Stimulated activated naive CD8-positive, alpha-beta T cell treated with anti-CD3 and anti-CD28 coated beads, Interleukin-15, amount 100 ng/mL, for 72 hours (primary cell): ENCODE results near the gene LHPP.

Source experiments
- ATAC-seq: fragments of 150-1000 bp; cut with Tn5 transposase; 2 replicates; pipeline ENCODE4 v1.10.0; 2021; ENCODE audit warnings: mild to moderate bottlenecking, moderate library complexity
- DNase-seq, 2 donors: peaks; one replicate each; pipeline ENCODE4 v3.0.0; 2021 to 2022
- H3K27ac Mint-ChIP-seq, 2 donors: one replicate each; pipeline ENCODE4 v1.8.0; 2022; ENCODE audit warnings: mild to moderate bottlenecking in 2 of 2, mixed read lengths in 2 of 2, moderate library complexity in 2 of 2
- H3K27me3 Mint-ChIP-seq: one replicate; pipeline ENCODE4 v1.8.0; 2022; ENCODE audit warnings: mixed read lengths
- H3K4me1 Mint-ChIP-seq: one replicate; pipeline ENCODE4 v1.8.0; 2022; ENCODE audit warnings: mild to moderate bottlenecking, mixed read lengths
- H3K4me3 Mint-ChIP-seq, 2 donors: one replicate each; pipeline ENCODE4 v1.8.0; 2022; ENCODE audit warnings: mild to moderate bottlenecking in 2 of 2, mixed read lengths in 2 of 2, moderate library complexity in 1 of 2
- H3K9me3 Mint-ChIP-seq, 2 donors: one replicate each; pipeline ENCODE4 v1.8.0; 2022; ENCODE audit warnings: mixed read lengths in 2 of 2

The LHPP gene

DNA sequence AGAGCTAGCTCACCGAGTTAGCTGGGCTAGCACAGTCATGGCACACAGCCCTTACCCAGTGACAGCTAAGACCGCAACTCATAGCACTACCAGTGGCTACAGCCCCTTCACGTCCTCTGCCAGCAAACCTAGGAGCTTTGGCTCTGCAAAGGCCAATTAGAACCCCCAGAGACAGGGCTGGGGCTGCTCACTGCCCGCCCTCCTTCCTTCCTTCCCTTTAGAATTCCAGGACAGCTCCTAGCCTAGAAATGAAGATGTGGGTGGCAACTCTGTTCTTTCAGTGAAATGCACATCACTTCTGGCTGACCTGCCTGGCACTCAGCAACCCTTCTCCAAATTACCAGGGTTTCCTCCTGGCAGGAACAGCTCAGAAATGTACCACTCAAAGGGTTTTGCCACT lies 182.6 kb downstream of the LHPP start:
- ATAC-seq (no peak), DNase-seq (no peak)
- H3K27ac Mint-ChIP-seq, result no peak overlapping the region
- H3K27me3 Mint-ChIP-seq, result no peaks in the 10 kb centered on the region
- peaks cover 84% of the 10 kb centered on the region for H3K4me1 Mint-ChIP-seq
- no peak overlapping the region for H3K4me3 Mint-ChIP-seq
- H3K9me3 Mint-ChIP-seq, result no peaks in the 10 kb centered on the region

- DNase-seq (no peak), ATAC-seq (no peak)
- H3K4me1 Mint-ChIP-seq, result peaks cover 86% of the 10 kb centered on the region
- H3K27me3 Mint-ChIP-seq, result no peaks in the 10 kb centered on the region
- no peaks in the 10 kb centered on the region for H3K9me3 Mint-ChIP-seq
- no peak overlapping the region for H3K4me3 Mint-ChIP-seq
- H3K27ac Mint-ChIP-seq, result no peak overlapping the region
Measured at GRCh38 chr10:124644771-124645415, 183.3 kb downstream of the LHPP start.

DNA sequence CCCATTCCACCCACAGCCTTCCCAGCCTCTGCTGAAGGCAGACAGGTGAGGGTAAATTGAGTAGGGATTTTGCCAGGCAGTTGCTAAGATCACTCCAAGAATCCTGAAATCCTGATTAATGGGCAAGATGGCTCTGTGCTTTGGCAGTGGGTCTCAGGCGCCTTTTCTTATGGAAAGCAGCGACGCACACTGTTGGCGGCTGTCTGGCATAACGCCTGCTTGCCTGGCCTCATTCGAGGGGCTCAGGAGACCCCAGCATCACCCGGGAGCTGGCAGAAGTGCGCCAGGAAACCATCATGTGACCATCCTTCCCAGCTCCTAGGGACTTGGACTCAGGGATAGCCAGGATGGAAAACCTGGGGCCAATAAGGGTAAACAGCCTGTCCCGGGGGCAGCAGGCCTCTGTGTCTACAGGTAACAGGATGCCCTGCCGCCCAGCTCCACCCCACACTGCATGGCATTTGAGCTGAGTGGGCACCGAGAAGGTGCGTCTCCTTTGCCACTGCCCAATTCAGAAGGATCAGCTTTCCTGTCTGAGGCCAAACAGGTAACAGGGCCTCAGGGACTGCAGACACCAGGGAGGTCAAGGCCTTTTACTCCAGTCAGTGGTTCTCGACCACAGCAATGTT lies 184.0 kb downstream of the LHPP start:
- DNase-seq (no peak), ATAC-seq (no peak)
- Mint-ChIP-seq H3K27me3 (no peaks in the 10 kb centered on the region), H3K27ac (no peak overlapping the region), H3K4me3 (no peak overlapping the region), H3K9me3 (no peaks in the 10 kb centered on the region), H3K4me1 (peaks cover 88% of the 10 kb centered on the region)

GRCh38 chr10:124646483-124647352 lies 185.1 kb downstream of the LHPP start:
- peaks cover 88% of the 10 kb centered on the region for H3K4me1 Mint-ChIP-seq
- ATAC-seq (no peak), DNase-seq (no peak)
- H3K27me3 Mint-ChIP-seq, result no peaks in the 10 kb centered on the region
- H3K4me3 Mint-ChIP-seq, result peak overlapping the region in 1 of 2 donors; percentile 70
- peak overlapping the region in 1 of 2 donors; percentile 76 for H3K27ac Mint-ChIP-seq
- H3K9me3 Mint-ChIP-seq, result no peaks in the 10 kb centered on the region

DNA sequence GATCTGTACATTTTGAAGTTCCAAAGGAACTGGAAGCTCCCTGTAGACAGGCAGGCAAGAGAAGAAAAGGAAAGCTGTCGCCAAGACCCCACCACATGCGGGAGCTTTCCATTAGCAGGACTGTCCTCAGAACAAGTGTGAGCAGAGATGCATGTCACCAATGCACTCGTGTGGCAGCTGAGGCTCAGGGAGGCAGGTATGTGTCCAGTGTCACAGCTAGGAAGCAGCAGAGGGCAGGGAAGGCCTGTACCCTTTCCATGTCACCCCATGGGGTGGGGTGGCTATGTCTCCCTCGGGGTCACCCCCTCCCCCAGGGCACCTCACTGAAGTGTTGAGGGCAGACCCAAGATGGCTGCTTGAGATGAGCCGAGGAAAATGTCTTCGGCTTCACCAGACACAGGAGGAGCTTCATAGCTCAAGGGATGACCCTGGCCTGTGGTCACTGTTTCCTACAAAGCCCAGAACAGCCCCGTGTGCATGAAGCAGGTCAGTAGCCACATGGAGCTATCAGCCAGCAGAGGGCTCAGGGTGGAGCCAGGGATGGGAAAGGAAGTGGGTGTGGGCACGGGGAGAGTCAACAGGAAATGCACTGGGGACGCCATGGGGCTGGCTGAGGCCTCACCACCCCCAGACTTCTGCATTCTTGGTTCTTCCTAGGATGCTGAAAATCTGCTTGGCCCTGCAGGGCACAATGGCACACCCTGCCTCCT lies 186.0 kb downstream of the LHPP start:
- ATAC-seq (peak; percentile 77), DNase-seq (peak; percentile 41 to 74)
- peak overlapping the region; percentile 41 to 70 for H3K4me3 Mint-ChIP-seq
- H3K9me3 Mint-ChIP-seq, result no peaks in the 10 kb centered on the region
- peaks cover 91% of the 10 kb centered on the region for H3K4me1 Mint-ChIP-seq
- H3K27me3 Mint-ChIP-seq, result no peaks in the 10 kb centered on the region
- H3K27ac Mint-ChIP-seq, result peak overlapping the region; percentile 25 to 76

GRCh38 chr10:124648131-124648475 lies 186.5 kb downstream of the LHPP start:
- no peaks in the 10 kb centered on the region for H3K9me3 Mint-ChIP-seq
- peak overlapping the region; percentile 25 to 59 for H3K27ac Mint-ChIP-seq
- peak; percentile 1 for ATAC-seq
- H3K4me3 Mint-ChIP-seq, result peak overlapping the region; percentile 43 to 70
- no peak for DNase-seq
- peaks cover 97% of the 10 kb centered on the region for H3K4me1 Mint-ChIP-seq
- H3K27me3 Mint-ChIP-seq, result no peaks in the 10 kb centered on the region

GRCh38 chr10:124648738-124649137 lies 187.1 kb downstream of the LHPP start:
- Mint-ChIP-seq H3K27ac (no peak overlapping the region), H3K4me1 (peaks cover 96% of the 10 kb centered on the region), H3K9me3 (no peaks in the 10 kb centered on the region), H3K27me3 (no peaks in the 10 kb centered on the region), H3K4me3 (peak overlapping the region; percentile 43 to 70)
- DNase-seq (peak; percentile 38 to 69), ATAC-seq (peak; percentile 60)

GRCh38 chr10:124649214-124649613 lies 187.6 kb downstream of the LHPP start:
- H3K27ac Mint-ChIP-seq, result no peak overlapping the region
- peaks cover 93% of the 10 kb centered on the region for H3K4me1 Mint-ChIP-seq
- peak overlapping the region in 1 of 2 donors; percentile 70 for H3K4me3 Mint-ChIP-seq
- H3K27me3 Mint-ChIP-seq, result no peaks in the 10 kb centered on the region
- DNase-seq, result no peak
- H3K9me3 Mint-ChIP-seq, result no peaks in the 10 kb centered on the region
- no peak for ATAC-seq

DNA sequence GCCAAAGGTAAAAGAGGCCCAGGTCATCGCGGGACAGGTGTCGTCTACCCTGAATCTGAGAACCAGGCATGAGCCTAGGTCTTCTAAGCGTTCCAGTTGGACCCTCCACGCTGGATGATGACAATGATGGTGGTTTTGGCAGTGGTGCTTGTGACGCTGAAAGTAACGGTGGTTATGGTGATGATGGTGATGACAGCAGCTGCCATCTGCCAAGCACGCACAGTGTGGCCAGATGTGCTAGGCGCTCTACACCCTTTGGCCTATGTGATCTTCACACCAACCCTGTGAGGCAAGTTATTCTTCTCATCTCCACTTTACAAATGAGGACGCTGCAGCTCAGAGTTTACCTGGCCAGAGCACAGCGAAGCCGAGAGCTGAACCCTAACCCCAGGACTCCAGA lies 188.6 kb downstream of the LHPP start:
- H3K9me3 Mint-ChIP-seq, result no peaks in the 10 kb centered on the region
- H3K27ac Mint-ChIP-seq, result peak overlapping the region in 1 of 2 donors; percentile 82
- ATAC-seq (no peak), DNase-seq (no peak)
- H3K4me3 Mint-ChIP-seq, result peak overlapping the region; percentile 63 to 65
- peaks cover 93% of the 10 kb centered on the region for H3K4me1 Mint-ChIP-seq
- H3K27me3 Mint-ChIP-seq, result no peaks in the 10 kb centered on the region

DNA sequence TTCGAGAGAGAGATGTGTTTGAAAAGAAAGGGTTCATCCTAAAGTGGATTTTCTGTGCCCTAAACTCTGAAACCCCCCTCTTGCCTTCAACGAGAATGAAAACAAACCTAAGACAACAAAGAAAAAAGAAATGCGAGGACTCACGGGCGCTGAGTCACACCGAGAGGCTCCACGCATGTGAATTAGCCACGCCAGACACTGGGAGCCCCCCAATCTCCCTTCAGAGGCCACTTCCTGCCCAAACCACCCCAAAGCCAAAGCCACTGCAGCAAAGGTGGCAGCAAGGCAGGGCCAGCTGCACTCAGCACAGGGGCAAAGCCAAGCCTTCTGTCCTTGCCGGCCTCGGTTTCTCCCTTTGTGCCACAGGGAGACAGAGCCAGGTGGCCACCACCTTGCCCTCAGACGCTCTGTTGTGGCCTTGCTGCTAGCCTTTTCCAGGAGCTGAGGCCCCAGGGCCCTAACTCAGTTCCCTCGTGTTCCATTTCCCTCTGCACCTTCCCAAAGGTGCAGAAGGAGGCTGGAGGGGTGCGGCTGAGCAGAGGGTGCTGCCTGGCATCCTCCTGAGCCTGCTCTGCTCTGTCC lies 189.3 kb downstream of the LHPP start:
- ATAC-seq (peak; percentile 83), DNase-seq (peak; percentile 74 to 84)
- Mint-ChIP-seq H3K4me1 (peaks cover 93% of the 10 kb centered on the region), H3K27me3 (no peaks in the 10 kb centered on the region), H3K9me3 (no peaks in the 10 kb centered on the region), H3K4me3 (peak overlapping the region; percentile 63 to 65), H3K27ac (peak overlapping the region; percentile 74 to 82)

DNA sequence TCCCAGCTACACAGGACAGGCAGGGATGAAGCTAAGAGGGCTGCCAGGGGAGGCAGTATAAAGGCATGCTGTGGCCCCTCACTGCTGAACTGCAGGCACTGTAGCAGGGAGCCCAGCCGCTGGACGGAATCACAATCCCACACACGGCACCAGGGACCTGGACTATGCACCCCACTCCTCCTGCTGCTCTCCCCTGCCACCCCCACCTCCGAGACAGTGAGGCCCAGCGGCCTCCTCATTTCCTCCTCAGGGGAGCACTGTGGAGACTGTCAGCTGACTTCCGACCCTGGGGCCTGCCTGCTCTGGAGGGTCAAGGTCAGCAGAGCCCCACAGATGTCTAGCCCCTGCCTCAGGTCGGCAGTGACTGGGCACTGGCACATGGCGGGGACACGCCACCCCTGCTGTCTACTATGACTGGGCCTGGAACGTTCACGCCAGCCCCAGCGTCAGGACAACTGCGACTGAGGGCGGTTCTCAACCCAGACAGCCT lies 189.8 kb downstream of the LHPP start:
- Mint-ChIP-seq H3K9me3 (no peaks in the 10 kb centered on the region), H3K27ac (peak overlapping the region in 1 of 2 donors; percentile 37), H3K27me3 (no peaks in the 10 kb centered on the region), H3K4me3 (peak overlapping the region in 1 of 2 donors; percentile 63), H3K4me1 (peaks cover 88% of the 10 kb centered on the region)
- DNase-seq (no peak), ATAC-seq (no peak)

DNA sequence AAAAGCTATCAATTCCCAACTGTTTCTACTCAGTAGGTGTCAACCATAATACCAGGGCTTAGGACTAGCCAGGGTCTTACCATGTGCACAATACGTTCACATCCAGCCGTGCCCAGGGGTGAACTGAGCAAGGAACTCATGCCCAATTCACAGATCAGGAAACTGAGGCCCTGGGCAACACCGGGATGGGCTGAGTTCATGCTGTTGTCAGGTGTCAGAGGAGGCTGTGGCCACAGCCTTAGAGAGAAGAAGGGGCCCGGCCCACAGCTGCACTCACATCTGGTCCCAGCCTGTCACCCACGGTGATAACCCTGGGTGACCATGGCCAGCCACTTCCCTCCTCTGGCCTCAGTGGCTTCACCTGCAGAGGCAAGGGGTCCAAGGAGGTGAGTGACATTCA lies 190.6 kb downstream of the LHPP start:
- no peak overlapping the region for H3K27ac Mint-ChIP-seq
- H3K4me1 Mint-ChIP-seq, result peaks cover 81% of the 10 kb centered on the region

GRCh38 chr10:124652701-124653100 lies 191.1 kb downstream of the LHPP start:
- Mint-ChIP-seq H3K4me3 (no peak overlapping the region), H3K27me3 (no peaks in the 10 kb centered on the region), H3K27ac (peak overlapping the region in 1 of 2 donors; percentile 19), H3K9me3 (no peaks in the 10 kb centered on the region), H3K4me1 (peaks cover 81% of the 10 kb centered on the region)
- no peak for ATAC-seq
- no peak for DNase-seq

More for the DNA sequence above, 190.6 kb downstream of the LHPP start:
- no peak for ATAC-seq
- no peak for DNase-seq
- Mint-ChIP-seq H3K9me3 (no peaks in the 10 kb centered on the region), H3K27me3 (no peaks in the 10 kb centered on the region), H3K4me3 (no peak overlapping the region)

- H3K4me3 Mint-ChIP-seq, result no peak overlapping the region
- H3K27ac Mint-ChIP-seq, result no peak overlapping the region
- DNase-seq (no peak), ATAC-seq (no peak)
- peaks cover 81% of the 10 kb centered on the region for H3K4me1 Mint-ChIP-seq
- H3K27me3 Mint-ChIP-seq, result no peaks in the 10 kb centered on the region
- H3K9me3 Mint-ChIP-seq, result no peaks in the 10 kb centered on the region
Measured at GRCh38 chr10:124653311-124653710, 191.7 kb downstream of the LHPP start.
